GM12892 (cell line): Measurements from ENCODE around the gene DPEP2.
"Not testable (repeated sequence)": the region's sequence is repeated elsewhere in the genome, so short reads cannot be mapped to it uniquely, and the experiment has no call there.

Experiments used
- DNase-seq: peaks from one replicate; pipeline ENCODE4 v3.0.0; 2011; ENCODE audit not compliant: insufficient read length
- FAIRE-seq: peaks from 2 replicates; lab custom pipeline; 2011; peaks lifted over from hg19 to GRCh38; lab: Jason Lieb, UNC
- POLR2A ChIP-seq: IDR thresholded peaks from 2 replicates; pipeline ENCODE4 v1.6.1; 2011; ENCODE audit warnings: low read depth, low read length, control low read depth
- POLR2AphosphoS5 ChIP-seq: IDR thresholded peaks from 2 replicates; pipeline ENCODE4 v1.6.1; 2011; ENCODE audit warnings: low read depth, low read length, control low read depth
- TAF1 ChIP-seq: IDR thresholded peaks from 2 replicates; pipeline ENCODE4 v1.6.1; 2011; ENCODE audit warnings: low read depth, mild to moderate bottlenecking, control low read depth, low read length, borderline replicate concordance

Gene DPEP2

DNA sequence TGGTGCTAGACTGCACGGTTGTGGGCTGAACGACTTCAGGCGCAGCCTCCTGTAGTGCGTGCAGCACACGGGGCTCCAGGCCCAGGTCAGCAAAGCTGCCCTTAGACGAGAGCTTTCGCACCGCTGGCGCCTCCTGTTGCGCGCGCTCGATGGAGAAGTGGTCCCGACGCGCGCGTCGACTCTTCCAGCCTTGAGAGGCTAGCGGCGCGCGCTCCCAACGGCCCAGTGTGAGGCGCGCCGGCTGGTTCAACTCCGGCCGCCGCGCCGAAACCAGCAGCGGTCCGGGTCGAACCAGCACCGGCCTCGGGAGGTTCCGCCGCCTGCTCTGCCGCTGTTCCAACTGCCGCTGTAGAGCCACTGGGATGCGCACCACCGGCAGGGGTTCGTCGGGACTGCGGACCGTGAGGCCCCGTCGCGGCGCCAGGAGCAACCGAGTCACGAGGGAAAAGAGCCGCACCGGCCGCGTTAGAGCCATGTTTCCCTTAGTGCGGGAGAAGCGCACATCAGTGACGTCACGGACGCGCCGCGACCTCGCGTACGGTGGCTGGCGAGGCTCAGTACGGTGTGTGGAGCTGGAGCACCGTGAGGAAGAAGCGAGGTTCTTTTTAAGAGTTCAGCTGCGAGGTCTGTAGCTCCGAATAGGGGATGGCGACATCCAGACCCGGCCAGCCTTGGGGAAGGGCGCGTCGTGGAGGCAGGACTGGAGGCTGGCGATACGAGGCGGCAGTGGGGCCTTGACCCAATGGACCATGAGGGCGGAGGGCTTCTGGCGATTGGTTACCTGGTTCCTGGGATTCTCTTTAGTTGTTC is 23.6 kb upstream of the DPEP2 start, which contains the start of the genes DDX28 and DUS2:
DDX28 (minus strand) TSS at position 505 of the 810 bp plus-strand sequence; CDS start at position 475, 30 bp downstream.
DUS2 (plus strand) TSS at position 557 of the 810 bp plus-strand sequence. CDS start 14,740 bp downstream, outside the sequence.
- DNase-seq (peak; percentile 80), FAIRE-seq (peak; percentile 94)
- TF ChIP-seq POLR2AphosphoS5, result peak; percentile 92
- TF ChIP-seq POLR2A, result peak; percentile 91
- TF ChIP-seq TAF1, result peak; percentile 73; the same call in 1 of the 2 replicates

GRCh38 chr16:68022278-68022727 is 23.0 kb upstream of the DPEP2 start:
- no peak for TF ChIP-seq TAF1
- no peak for TF ChIP-seq POLR2A
- TF ChIP-seq POLR2AphosphoS5, result no peak
- no peak for FAIRE-seq
- DNase-seq, result no peak

- DNase-seq (no peak), FAIRE-seq (no peak)
- TF ChIP-seq TAF1 (no peak), POLR2A (no peak), POLR2AphosphoS5 (no peak)
Observed at GRCh38 chr16:68021490-68021889, 22.2 kb upstream of the DPEP2 start.

GRCh38 chr16:68019167-68019680 is 19.9 kb upstream of the DPEP2 start:
- FAIRE-seq (no peak), DNase-seq (no peak)
- no peak for TF ChIP-seq POLR2AphosphoS5
- TF ChIP-seq TAF1, result no peak
- no peak for TF ChIP-seq POLR2A

- no peak for FAIRE-seq
- TF ChIP-seq POLR2AphosphoS5 (no peak), TAF1 (no peak), POLR2A (no peak)
- no peak for DNase-seq
Observed at GRCh38 chr16:68015681-68016080, 16.4 kb upstream of the DPEP2 start, which contains the start of gene DPEP2NB. Gene DPEP2NB, minus strand, starts transcription at chr16:68015911. Its CDS starts 141 bp downstream, at chr16:68015770.

DNA sequence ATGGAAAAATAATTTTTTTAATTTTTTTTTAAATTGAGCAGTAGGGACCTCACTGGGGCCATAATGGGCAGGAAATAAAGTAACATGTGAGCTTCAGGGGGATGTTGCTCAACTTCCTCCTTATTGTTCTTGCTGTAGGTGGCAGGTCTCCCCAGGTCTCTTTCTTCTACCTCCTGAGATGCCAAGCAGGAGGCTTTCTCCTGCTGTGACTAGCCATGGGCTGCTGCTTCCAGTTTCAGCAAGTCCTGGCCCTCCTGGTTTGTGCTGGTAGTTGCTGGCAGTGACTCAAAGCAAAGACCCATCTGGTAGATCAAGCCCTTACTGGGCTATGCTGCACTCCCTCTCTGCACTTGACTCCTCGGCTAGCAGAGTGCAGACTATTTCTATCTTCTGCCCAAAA is 14.2 kb upstream of the DPEP2 start:
- no peak for DNase-seq
- FAIRE-seq, result no peak
- no peak for TF ChIP-seq TAF1

DNA sequence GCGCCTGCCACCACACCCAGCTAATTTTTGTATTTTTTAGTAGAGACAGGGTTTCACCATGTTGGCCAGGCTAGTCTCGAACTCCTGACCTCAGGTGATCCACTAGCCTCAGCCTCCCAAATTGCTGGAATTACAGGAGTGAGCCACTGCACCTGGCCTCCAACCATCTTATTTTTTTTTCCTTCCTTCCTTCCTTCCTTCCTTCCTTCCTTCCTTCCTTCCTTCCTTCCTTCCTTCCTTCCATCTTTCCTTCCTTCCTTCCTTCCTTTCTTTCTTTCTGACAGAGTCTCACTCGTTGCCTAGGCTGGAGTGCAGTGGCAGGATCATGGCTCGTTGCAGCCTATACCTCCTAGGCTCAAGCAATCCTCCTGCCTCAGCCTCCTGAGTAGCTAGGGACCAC is 10.6 kb upstream of the DPEP2 start:
- FAIRE-seq, result not testable (repeated sequence)

DNA sequence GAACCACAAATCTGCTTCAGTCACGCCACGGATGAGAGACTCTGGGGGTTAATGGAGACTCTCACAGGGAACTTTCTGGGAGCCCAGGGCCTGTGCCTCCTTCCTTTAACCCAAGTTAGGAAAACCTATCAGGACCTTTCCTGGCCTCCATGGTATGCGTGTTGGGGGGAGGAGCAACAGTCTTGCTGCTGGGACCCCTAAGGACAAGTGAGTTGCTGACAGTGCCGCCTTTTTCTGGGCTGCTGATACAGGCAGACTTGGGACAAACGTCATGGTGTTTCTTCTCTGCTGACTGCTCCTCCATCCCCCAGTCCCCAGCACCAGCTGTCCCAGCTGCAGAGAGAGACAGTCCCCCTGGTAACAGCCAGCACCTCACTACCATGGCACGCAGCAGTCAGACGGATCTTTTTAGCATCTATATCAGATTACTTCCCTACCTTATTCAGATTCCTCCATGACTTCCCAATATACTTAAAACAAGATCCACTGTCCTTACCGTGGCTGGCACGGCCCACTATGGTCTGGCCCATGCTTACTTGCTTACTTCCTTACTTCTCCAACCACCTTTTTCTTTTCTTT is 10.0 kb upstream of the DPEP2 start:
- no peak for TF ChIP-seq POLR2A
- TF ChIP-seq TAF1, result no peak
- no peak for TF ChIP-seq POLR2AphosphoS5
- FAIRE-seq, result no peak
- no peak for DNase-seq

More for the DNA sequence above, 10.6 kb upstream of the DPEP2 start:
- not testable (repeated sequence) for DNase-seq

DNA sequence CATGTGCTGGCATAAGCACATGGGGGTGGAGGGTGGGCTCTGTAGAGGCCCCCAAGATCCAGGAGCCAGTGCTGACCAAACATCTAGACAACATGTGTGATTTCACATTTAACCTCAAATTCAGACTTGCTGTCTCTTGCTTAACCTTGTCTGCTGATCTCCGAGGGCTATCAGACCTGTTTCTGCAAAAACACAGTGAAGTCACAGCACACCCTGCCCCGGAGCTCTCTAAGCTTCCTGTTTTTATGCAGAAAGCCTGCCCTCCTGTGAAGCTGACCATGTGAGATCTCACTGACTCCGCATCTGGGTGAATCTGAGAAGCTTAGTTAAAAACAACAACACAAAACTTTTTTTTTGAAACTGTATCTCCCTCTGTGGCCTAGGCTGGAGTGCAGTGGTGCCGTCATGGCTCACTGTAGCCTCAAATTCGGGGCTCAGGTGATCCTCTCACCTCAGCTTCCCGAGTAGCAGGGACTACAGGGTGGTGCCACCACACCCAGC is 6.6 kb upstream of the DPEP2 start:
- no peak for DNase-seq
- FAIRE-seq, result peak; percentile 56
- TF ChIP-seq POLR2AphosphoS5, result no peak
- TF ChIP-seq POLR2A, result no peak
- TF ChIP-seq TAF1, result no peak

DNA sequence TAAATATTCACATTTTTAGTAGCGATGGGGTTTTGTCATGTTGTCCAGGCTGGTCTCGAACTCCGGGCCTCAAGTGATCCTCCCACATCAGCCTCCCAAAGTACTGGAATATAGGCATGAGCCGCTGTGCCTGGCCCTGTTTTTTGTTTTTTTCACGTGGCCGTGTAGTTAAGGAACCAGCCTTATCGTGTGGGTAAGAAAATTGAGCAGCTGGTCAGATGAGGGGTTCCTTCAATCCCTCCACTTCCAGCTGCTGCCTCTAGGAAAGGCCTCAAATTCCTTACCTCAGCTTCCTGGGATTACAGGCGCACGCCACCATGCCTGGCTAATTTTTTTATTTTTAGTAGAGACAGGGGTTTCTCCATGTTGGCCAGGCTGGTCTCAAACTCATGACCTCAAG is 5.9 kb upstream of the DPEP2 start:
- TF ChIP-seq POLR2A, result no peak
- TF ChIP-seq POLR2AphosphoS5, result no peak
- TF ChIP-seq TAF1, result no peak

DNA sequence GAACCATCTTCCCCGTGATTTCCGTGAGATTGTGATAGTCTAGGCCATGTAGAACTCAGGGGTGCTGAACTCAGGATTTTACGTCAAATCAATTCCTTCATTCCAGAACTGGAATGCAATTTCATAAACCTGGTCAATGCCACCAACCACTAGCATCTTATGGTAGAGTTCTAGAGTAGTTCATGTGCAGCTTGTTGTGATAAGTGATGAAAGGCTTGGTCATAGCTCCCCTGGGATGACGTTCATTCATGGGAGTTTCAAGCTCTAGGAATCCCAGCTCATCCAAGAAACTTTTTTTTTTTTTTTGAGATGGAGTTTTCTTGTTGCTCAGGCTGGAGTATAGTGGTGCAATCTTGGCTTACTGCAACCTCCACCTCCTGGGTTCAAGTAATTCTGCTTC is 3.7 kb upstream of the DPEP2 start:
- TF ChIP-seq TAF1, result no peak
- no peak for TF ChIP-seq POLR2A
- TF ChIP-seq POLR2AphosphoS5, result no peak
- DNase-seq, result no peak

More for the DNA sequence above, 5.9 kb upstream of the DPEP2 start:
- DNase-seq (no peak), FAIRE-seq (no peak)

More for the DNA sequence above, 3.7 kb upstream of the DPEP2 start:
- FAIRE-seq, result no peak
